Caco-2 (cell line): ENCODE results near the gene TEAD1. TPM values are rescaled to one million over a fixed set of nuclear protein-coding genes. Genes with fewer than 3 reads are reported as not detected.
A peak's percentile ranks its signal among the peaks of the same experiment; 100 is the strongest.

Source experiments
- BruUV-seq: library from RNA; stranded (reverse); fragments of 400-500 nt; replicated peaks from 2 replicates; lab custom pipeline; 2021; lab: Mats Ljungman, UMichigan
- CTCF ChIA-PET: fragments of 300-600 bp; sonication (Branson Sonifier 250); formaldehyde crosslinking; loops from one replicate; lab custom pipeline; 2022; ENCODE audit warnings: antibody characterized with exemption; lab: Charles Lee
- POLR2A ChIA-PET: fragments of 300-600 bp; sonication (Branson Sonifier 250); formaldehyde crosslinking; loops from one replicate; lab custom pipeline; 2022; ENCODE audit warnings: antibody characterized with exemption; lab: Charles Lee
- DNase-seq, 2 experiments: peaks; one replicate each; pipeline versions ENCODE4 v3.0.0 to v3.0.0-alpha.2; 2020 to 2022
- H3K27me3 ChIP-seq: replicated peaks from 2 replicates; pipeline ENCODE4 v1.6.0; 2011; ENCODE audit warnings: low read length; ENCODE audit not compliant: control insufficient read depth, insufficient read depth
- H3K36me3 ChIP-seq: 2 replicates; pipeline ENCODE4 v1.5.1; 2011; ENCODE audit warnings: low read length; ENCODE audit not compliant: control insufficient read depth, insufficient read depth
- H3K4me1 ChIP-seq: fragments of 250-450 bp; sonication (Bioruptor Pico); 2 replicates; pipeline ENCODE4 v1.5.1; 2020; ENCODE audit warnings: mild to moderate bottlenecking
- H3K4me3 ChIP-seq: 2 replicates; pipeline ENCODE4 v1.5.1; 2011; ENCODE audit warnings: low read depth, mild to moderate bottlenecking, control low read depth, low read length
- H3K9me3 ChIP-seq: fragments of 250-450 bp; sonication (Bioruptor Pico); 2 replicates; pipeline ENCODE4 v1.5.1; 2020; ENCODE audit warnings: mild to moderate bottlenecking, moderate library complexity
- H3K27ac Mint-ChIP-seq: one replicate; pipeline ENCODE4 v1.8.0; 2022; ENCODE audit warnings: mixed read lengths; ENCODE audit not compliant: unreplicated experiment
- H3K27me3 Mint-ChIP-seq: one replicate; pipeline ENCODE4 v1.8.0; 2022; ENCODE audit warnings: mixed read lengths; ENCODE audit not compliant: insufficient read depth, unreplicated experiment
- H3K36me3 Mint-ChIP-seq: one replicate; pipeline ENCODE4 v1.8.0; 2022; ENCODE audit warnings: mild to moderate bottlenecking, mixed read lengths; ENCODE audit not compliant: insufficient read depth, unreplicated experiment
- H3K4me1 Mint-ChIP-seq: one replicate; pipeline ENCODE4 v1.8.0; 2022; ENCODE audit warnings: low read depth, mixed read lengths; ENCODE audit not compliant: unreplicated experiment
- H3K4me3 Mint-ChIP-seq: one replicate; pipeline ENCODE4 v1.8.0; 2022; ENCODE audit warnings: mild to moderate bottlenecking, moderate library complexity, mixed read lengths; ENCODE audit not compliant: unreplicated experiment
- H3K9me3 Mint-ChIP-seq: one replicate; pipeline ENCODE4 v1.8.0; 2022; ENCODE audit warnings: mixed read lengths; ENCODE audit not compliant: unreplicated experiment
- intact Hi-C: fragments of 100-400 bp; cut with micrococcal nuclease; formaldehyde crosslinking; loops from one replicate; pipeline ENCODE4 v1.10.0; 2022; ENCODE audit not compliant: unreplicated experiment
- total RNA-seq: library from RNA; stranded (reverse); gene quantifications from 2 replicates; pipeline ENCODE4 v1.2.3, GENCODE V29; 2022
- TF ChIP-seq, protein P1 (sequence below), 2 experiments: fragments of 200-600 bp in 1 of 2; IDR thresholded peaks; 1 replicate in 1 of 2; 2 replicates in 1 of 2; pipeline versions ENCODE4 v1.5.1 to v1.8.0; 2011 to 2022; ENCODE audit warnings: antibody characterized with exemption in 1 of 2, control low read depth in 1 of 2, inconsistent platforms in 1 of 2, low read depth in 1 of 2, low read length in 1 of 2, mild to moderate bottlenecking in 1 of 2, moderate library complexity in 1 of 2; ENCODE audit not compliant: insufficient read depth in 1 of 2, severe bottlenecking in 1 of 2, unreplicated experiment in 1 of 2

TEAD1 gene
- total RNA-seq, 1 experiment from 2014 or later, result 144 TPM

- Mint-ChIP-seq H3K36me3 (peaks cover 30% of the 10 kb centered on the region), H3K4me1 (peaks cover 24% of the 10 kb centered on the region), H3K27me3 (no peaks in the 10 kb centered on the region), H3K4me3 (no peak overlapping the region), H3K9me3 (no peaks in the 10 kb centered on the region), H3K27ac (no peak overlapping the region)
- intact Hi-C loops, result loop anchor here (5.0 kb wide), 1 partner anchor 78 kb away; no protein-coding TSS in a partner anchor
- no peaks in the 10 kb centered on the region for H3K27me3 ChIP-seq
- TF ChIP-seq, protein P1, sequence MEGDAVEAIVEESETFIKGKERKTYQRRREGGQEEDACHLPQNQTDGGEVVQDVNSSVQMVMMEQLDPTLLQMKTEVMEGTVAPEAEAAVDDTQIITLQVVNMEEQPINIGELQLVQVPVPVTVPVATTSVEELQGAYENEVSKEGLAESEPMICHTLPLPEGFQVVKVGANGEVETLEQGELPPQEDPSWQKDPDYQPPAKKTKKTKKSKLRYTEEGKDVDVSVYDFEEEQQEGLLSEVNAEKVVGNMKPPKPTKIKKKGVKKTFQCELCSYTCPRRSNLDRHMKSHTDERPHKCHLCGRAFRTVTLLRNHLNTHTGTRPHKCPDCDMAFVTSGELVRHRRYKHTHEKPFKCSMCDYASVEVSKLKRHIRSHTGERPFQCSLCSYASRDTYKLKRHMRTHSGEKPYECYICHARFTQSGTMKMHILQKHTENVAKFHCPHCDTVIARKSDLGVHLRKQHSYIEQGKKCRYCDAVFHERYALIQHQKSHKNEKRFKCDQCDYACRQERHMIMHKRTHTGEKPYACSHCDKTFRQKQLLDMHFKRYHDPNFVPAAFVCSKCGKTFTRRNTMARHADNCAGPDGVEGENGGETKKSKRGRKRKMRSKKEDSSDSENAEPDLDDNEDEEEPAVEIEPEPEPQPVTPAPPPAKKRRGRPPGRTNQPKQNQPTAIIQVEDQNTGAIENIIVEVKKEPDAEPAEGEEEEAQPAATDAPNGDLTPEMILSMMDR (IDR thresholded peaks at IDR 0.05; ENCODE audit: insufficient read depth in 1 of 2, low read depth in 1 of 2, low read length in 1 of 2, severe bottlenecking in 1 of 2, unreplicated experiment in 1 of 2), result no peak
- no peaks in the 10 kb centered on the region for H3K36me3 ChIP-seq
- CTCF ChIA-PET, result no interaction called here
- DNase-seq, result no peak
- H3K9me3 ChIP-seq, result no peaks in the 10 kb centered on the region
- BruUV-seq, result no TSS peak
- peaks cover 38% of the 10 kb centered on the region for H3K4me1 ChIP-seq
- no peak overlapping the region for H3K4me3 ChIP-seq
- POLR2A ChIA-PET, result no interaction called here
Measured at GRCh38 chr11:12765428-12765827, 91.2 kb downstream of the TEAD1 start.

GRCh38 chr11:12767027-12767426, 92.8 kb downstream of the TEAD1 start:
- no TSS peak for BruUV-seq
- POLR2A ChIA-PET, result no interaction called here
- intact Hi-C loops, result loop anchor here (5.0 kb wide), 1 partner anchor 80 kb away; no protein-coding TSS in a partner anchor

GRCh38 chr11:12767577-12767976, 93.4 kb downstream of the TEAD1 start:
- no peak overlapping the region for H3K4me3 ChIP-seq
- H3K4me1 ChIP-seq, result peaks cover 36% of the 10 kb centered on the region
- H3K36me3 ChIP-seq, result no peaks in the 10 kb centered on the region
- H3K9me3 ChIP-seq, result no peaks in the 10 kb centered on the region
- H3K4me3 Mint-ChIP-seq, result no peak overlapping the region
- H3K27me3 Mint-ChIP-seq, result no peaks in the 10 kb centered on the region
- H3K27me3 ChIP-seq, result no peaks in the 10 kb centered on the region
- BruUV-seq, result no TSS peak
- no peak for DNase-seq
- CTCF ChIA-PET, result no interaction called here
- no peaks in the 10 kb centered on the region for H3K9me3 Mint-ChIP-seq
- POLR2A ChIA-PET, result no interaction called here
- H3K4me1 Mint-ChIP-seq, result peaks cover 14% of the 10 kb centered on the region
- peak overlapping the region; percentile 22 for H3K27ac Mint-ChIP-seq
- H3K36me3 Mint-ChIP-seq, result peaks cover 34% of the 10 kb centered on the region
- TF ChIP-seq, protein P1 (IDR thresholded peaks at IDR 0.05; ENCODE audit: insufficient read depth in 1 of 2, low read depth in 1 of 2, low read length in 1 of 2, severe bottlenecking in 1 of 2, unreplicated experiment in 1 of 2), result no peak
- intact Hi-C loops, result loop anchor here (5.0 kb wide), 1 partner anchor 80 kb away; no protein-coding TSS in a partner anchor

More at GRCh38 chr11:12767027-12767426, 92.8 kb downstream of the TEAD1 start:
- Mint-ChIP-seq H3K4me1 (peaks cover 14% of the 10 kb centered on the region), H3K36me3 (peaks cover 32% of the 10 kb centered on the region), H3K4me3 (no peak overlapping the region), H3K27me3 (no peaks in the 10 kb centered on the region), H3K27ac (peak overlapping the region; percentile 22), H3K9me3 (no peaks in the 10 kb centered on the region)
- CTCF ChIA-PET, result interaction anchor here (0.6 kb wide), 1 partner anchor 48 kb away, joined by 4 read pairs; no protein-coding TSS in a partner anchor
- TF ChIP-seq, protein P1 (IDR thresholded peaks at IDR 0.05; ENCODE audit: insufficient read depth in 1 of 2, low read depth in 1 of 2, low read length in 1 of 2, severe bottlenecking in 1 of 2, unreplicated experiment in 1 of 2), result no peak
- Histone ChIP-seq H3K4me3 (no peak overlapping the region), H3K4me1 (peaks cover 37% of the 10 kb centered on the region), H3K27me3 (no peaks in the 10 kb centered on the region), H3K9me3 (no peaks in the 10 kb centered on the region), H3K36me3 (no peaks in the 10 kb centered on the region)
- no peak for DNase-seq
